NCI-H510A (cell line): ENCODE data around the gene VCAM1.

Source experiments
- DNase-seq: peaks from one replicate; lab custom pipeline; 2025; lab: John Stamatoyannopoulos, UW

The VCAM1 gene

DNA sequence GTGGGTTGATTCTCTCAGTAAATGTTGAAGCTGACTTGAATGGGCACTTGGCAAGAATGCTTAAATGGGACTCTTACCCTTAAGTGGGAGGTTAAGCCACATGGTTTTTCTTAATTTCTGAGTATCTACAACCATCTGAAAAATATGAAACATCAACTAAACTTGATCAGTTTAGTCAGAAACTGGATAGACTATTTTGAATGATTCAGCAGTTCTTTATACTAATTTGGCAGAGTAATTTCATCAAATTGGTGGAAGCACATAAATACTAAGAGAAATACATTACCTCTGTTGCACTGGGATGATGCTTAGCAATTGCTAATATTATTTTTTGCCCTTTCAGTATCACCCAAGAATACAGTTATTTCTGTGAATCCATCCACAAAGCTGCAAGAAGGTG is 4.7 kb downstream of the VCAM1 start:
- DNase-seq = no peak

DNA sequence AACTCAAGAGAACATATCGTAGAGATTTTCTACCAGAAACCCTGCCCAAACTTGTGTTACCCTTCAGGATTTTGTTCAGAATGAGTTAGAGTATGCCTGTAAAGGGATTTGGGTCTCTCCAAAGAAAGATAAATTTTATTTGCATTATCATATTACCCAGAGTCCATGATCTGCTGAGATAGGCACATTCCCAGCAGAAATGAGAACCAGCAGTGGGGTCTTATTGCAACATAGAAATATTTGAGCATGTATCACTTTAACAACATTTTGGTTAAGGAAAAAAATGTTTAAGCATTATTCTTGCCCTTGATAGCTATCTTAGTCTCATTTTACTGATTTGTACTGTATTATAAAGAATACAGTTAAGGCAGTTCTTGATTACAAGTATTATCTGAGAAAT is 10.6 kb downstream of the VCAM1 start:
- no peak for DNase-seq

DNA sequence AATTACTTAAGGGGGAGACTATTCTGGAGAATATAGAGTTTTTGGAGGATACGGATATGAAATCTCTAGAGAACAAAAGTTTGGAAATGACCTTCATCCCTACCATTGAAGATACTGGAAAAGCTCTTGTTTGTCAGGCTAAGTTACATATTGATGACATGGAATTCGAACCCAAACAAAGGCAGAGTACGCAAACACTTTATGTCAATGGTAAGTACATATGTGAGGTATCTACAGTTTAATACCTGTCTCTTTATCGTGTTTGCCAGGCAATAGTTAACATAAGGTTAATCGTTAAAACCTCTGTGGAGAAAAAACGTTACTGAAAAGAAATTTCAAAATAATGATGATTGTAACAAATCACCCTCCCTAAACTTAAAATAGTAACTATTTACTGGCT is 11.8 kb downstream of the VCAM1 start:
- no peak for DNase-seq

DNA sequence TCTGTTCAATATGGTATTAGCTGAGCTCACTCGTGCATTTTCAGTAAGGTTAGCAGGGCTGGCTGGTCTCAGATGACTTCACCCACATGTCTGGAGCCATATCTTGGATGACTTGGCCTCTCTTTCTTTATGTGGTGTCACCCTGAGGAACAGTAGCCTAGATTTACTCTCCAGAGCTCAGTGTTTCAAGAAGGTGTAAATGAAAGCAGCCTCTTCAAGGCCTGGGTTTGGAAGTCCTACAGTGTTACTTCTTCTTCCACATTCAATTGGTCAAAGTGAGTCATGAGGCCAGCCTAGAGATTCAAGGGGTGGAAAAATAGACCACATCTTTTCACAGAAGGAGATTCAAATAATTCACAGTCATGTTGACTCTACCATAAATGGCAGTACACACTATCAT is 12.2 kb downstream of the VCAM1 start:
- DNase-seq = no peak

DNA sequence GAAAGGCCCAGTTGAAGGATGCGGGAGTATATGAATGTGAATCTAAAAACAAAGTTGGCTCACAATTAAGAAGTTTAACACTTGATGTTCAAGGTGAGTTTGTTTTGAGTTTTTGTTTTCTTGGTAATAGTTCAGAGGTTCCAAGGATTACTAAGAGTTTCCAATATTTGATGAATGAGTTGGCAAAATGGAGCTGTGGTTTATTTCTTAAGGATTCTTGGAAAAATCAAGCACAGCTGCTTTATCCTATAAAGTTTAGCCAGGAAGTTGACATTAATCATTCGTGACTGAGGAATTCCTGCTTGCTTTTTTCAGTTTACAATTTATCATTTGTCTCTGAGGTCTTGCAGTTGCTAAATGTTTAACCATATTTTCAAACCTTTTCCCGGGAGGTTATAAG is 15.1 kb downstream of the VCAM1 start:
- no peak for DNase-seq

DNA sequence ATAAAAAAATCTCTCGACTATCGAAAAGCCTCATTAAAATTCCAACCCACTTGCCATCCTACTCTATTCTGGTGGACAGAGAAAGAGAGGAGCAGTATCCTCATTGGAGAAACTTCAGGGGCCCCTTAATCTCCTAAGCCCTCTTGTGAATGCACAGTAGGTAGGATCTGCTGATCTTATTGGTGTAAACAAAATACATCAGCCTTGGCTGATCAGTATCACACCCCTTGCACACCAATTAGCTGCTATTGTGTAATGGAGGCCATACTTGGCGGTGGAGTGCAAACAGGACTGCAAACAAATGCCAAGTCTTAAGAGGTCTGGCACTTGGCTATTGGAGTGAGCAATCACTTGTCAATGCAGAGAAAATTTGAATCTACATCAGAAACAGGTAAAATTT is 15.7 kb downstream of the VCAM1 start:
- DNase-seq = no peak

DNA sequence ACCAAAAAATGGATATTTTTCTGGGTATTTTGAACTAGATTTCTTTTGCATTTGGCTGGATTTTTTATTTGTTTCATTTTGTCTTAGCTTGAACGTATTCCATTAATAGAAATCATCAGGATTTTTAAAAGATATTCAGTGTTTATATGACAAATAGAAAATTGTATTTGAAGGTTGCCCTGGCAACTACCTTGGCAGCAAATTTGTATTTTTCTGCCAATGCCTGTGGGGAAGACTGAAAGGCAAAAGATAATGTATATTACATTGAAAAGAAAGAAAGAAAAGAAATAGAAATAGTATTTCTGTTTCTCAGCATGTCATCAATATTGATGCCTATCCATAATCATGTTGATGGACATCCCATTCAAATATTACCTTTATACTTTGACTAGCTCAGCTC is 16.8 kb downstream of the VCAM1 start:
- no peak for DNase-seq

DNA sequence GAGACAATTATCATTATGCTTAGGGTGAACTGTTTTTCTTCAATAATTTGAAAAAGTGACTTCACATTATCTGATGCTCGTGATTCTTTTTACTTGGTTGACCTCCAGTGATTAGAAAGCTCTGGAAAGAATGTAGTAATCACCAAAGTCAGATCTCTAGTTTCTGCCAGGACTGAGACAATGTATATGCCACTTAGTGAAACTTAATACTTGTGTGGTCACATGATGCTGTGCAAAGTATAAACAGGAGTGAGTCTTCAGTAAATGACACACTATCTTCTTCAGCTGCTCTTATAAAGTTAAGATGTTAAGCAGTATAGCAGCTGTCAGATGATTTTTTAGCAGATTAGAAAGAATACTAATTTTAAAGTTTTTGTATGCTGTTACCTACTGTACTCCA is 17.2 kb downstream of the VCAM1 start:
- no peak for DNase-seq

DNA sequence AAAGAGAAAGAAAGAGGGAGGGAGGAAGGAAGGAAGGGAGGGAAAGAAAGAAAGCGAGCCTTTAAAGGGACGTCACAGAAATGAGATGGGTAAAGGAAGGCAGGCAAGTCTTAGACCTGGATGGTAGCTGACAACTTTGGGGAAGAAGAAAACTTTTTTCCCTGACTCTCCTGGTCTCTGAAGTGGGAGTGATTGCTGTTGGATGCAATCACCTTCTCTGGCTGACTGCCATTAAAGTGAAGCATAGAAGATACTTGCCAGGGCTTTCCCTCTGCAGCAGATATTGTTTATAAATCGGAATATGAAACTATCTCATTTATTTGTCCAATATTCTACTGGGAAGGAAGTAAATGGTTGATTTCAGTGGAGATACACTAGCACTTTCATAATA is 27.0 kb downstream of the VCAM1 start:
- no peak for DNase-seq

DNA sequence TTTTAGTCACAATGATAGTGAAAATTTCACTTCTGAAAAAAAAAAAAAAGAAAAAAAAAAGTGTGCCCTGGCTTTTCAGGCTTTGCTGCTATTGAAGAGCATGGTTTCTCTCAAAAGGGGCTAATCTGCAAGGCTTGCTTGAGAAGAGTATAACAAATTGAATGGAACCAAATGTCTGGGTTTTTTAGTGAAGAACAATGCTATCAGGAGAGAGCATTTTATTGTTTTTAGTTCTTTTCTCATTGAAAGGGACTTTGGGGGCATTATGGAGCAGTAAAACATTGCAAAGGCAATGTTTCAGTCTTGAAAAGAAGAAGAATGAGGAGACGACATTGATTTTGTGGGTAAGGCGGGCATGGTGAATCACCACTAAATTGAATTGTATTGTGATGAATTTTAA is 28.2 kb downstream of the VCAM1 start:
- DNase-seq = no peak

DNA sequence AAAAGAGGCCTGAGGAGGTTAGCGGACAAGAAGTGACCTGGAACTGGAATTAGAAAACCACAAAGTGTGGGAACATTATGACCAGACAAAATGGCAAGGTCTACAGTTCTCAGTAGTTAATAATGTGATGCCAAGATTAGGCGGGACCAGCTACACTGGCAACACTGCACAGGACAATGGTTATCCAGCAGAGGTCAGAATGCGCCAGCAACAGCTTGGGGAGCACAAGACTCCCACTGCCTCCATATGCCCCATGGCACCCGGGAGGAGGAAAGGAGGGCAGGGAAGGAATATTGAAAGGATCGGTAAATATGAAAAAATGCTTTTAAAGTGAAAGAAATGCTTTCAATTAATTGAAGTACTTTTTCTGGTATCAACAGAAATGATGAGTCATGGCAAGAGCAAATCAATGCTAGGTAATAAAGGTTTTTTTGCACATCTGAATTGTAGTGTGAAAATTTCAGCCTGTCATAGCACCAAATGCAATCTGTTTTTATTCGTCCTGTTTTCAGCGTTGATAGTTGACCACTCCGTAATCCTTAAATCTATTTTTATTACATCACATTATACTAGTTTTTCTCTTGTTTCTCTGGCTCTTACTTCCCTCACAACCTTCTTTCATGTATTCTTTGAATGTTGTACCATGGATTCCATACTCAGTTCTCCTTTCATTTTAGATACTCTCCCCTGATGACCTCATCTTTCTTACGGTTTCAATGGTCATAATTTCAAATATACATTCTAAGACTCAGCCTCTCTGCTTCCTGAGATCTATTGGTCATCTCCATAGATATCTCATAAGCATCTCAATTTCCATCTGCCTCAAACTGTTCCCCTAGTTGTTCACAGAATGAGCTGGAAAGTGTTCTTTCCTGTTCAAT is 30.7 kb downstream of the VCAM1 start:
- no peak for DNase-seq

DNA sequence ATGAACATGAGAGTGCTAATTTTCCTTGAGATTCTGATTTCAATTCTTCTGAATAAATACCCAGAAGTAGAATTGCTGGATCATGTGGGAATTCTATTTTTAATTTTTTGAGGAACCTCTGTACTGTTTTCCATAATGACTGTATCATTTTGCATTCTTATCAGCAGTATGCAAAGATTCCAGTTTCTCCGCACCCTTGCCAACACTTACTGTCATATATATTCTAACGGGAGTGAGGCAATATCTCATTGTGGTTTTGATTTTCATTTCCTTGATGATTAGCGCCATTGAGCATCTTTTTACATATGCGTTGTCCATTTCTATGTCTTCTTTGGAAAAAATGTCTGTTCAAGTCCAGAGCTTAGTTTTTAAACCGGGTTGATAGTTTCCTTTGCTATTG is 33.2 kb downstream of the VCAM1 start:
- no peak for DNase-seq

DNA sequence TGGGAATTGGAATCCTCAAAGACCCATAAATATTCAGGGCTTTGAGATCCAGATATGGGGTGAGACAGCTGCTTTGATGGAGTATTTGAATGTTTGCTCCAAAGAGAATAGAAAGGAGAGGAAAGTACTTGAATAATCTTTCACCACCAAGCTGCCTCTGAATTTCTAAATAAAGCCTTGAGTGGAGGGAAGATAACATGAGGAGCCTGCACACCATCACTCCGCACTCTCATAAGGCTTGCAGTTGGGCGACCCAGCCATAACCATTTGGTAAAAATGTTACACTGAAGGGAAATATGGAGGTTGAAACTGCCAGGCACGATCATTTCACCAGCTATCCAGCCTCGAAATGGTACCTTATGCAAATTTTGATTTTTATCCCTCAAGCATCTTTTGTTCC is 38.4 kb downstream of the VCAM1 start:
- DNase-seq = no peak

DNA sequence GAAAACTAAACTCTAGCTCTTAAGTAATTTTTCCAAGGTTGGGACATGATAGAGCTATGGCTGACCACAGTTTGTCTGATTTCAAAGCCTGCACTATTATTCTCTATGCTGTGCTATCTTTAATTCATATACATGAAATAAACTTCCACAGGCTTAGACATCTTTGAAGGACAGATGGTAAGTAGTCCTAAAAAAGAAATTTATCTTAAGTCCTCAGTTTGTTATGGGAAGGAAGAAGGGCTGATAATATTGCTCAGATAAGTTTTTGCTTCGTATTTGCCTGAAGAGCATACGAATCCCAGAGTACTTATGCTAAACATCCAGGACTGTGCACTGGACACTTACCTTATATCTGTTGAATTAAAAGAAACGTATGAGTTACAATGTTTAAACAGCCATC is 39.6 kb downstream of the VCAM1 start:
- no peak for DNase-seq

DNA sequence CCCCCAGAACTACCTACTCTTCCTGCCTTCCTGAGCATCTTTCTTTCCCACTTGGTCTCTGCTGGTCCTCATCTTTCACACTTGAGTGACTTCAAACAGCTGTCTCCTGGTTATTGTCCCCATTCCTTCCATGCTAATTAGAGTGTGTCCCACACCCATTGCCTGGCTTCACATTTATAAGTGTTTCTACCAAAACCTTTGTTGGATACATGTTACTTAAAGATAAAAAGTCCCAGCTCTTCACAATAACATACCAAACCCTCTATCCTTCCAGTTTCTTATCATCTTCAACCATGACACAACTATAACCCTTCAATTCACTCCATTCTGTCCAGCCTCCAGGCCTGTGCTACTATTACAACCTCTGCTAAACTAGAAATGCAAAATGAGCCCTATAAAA is 41.0 kb downstream of the VCAM1 start:
- no peak for DNase-seq

DNA sequence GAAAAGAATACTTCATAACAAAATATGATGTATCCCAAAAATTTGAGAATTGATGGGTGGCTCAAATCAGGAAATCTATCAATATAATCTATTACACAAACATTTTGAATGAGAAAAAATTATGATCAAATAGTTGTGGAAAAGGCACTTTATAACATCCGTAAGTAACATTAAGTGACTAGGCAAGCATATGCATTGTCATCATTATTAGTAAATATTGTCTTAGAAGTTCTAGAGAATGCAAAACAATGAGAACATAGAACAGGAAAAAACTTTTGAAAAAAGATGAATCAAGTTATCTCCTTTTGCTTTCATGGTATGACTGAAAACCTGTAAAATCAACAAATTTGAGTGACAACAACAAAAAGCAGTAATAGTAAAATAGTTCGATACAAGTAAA is 42.9 kb downstream of the VCAM1 start:
- DNase-seq = no peak

DNA sequence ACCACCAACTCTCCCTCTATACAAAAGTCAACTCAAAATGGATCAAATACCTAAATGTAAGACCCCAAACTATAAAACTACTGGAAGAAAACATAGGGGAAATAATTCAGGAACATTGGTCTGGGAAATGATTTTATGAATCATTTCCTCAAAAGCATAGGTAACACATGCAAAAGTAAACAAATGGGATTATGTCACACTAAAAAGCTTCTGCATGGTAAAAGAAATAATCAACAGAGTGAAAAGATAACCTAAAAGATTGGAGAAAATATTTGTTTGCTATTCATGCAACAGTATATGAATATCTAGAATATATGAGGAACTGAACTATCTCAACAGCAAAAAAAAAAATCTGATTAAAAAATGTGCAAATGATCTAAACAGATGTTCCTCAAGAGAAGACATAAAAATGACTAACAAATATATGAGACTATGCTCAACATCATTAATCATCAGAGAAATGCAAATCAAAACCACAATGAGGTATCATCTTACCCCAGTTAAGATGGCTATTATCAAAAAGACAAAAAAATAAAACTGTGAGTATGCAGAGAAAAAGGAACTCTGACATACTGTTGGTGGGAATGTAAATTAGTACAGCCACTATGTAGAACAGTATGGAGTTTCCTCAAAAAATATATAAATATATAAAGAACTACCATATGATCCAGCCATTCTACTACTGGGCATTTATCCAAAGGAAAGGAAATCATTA is 47.8 kb downstream of the VCAM1 start:
- no peak for DNase-seq

DNA sequence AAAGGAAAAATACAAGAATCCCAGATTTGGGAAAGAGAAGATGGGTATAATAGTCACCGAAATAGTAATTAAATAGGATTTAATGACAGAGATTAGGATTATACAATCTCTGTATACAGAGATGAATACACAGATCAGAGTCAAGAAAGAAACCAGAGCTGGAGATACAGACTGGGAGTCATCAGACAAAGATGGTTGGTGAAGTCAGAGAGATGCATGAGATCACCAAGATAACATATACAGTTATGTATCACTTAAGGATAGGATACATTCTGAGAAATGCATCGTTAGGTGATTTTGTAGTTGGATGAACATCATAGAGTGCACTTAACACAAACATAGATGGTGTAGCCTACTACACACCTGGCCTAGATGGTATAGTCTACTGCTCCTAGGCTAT is 49.8 kb downstream of the VCAM1 start:
- no peak for DNase-seq

DNA sequence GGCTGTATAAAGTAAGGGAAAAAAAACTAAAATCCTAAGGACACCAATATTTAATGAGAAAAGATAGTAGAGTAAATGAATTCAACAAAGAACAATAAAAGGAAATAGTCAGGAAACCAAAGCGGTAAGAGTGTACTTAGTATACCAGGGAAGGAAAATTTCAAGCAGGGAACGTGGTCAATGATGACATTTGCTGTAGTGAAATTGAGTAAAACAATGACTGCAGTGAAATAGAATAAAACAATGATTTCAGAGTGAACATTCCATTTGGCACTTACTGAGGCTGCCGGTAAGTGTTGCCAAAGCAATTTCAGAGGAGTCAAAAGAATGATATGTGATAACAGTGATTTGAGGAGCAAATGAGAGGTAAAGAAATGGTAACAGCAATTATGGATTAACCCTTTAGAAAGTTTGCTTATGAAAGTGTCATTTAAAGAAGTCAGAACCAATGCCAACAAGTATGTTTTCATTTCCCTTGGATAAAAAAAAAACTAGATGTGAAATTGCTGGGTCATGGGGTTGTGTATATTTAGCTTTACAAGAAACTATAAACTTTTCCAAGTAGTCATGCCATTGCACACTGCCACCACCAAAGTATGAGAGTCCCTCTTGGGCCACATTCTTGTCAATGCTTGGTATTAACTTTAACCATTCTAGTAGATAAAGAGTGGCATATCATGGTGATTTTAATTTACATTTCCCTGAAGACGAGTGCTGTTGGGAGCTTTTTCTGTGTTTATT is 50.5 kb downstream of the VCAM1 start:
- DNase-seq = no peak

DNA sequence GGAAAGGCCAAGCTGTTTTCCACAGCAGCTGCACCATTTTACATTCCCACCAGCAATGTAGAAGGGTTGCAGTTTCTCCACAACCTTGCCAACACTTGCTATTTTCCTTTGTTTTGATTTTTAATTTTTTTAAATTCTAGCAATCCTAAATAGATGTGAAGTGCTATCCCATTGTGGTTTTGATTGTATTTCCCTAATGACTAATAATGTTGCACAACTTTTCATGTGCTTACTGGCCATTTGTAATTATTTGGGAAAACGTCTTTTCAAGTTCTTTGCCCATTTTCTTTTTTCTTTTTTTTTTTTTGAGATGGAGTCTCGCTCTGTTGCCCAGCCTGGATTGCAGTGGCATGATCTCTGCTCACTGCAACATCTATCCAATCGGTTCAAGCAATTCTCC is 53.9 kb downstream of the VCAM1 start:
- DNase-seq = no peak

DNA sequence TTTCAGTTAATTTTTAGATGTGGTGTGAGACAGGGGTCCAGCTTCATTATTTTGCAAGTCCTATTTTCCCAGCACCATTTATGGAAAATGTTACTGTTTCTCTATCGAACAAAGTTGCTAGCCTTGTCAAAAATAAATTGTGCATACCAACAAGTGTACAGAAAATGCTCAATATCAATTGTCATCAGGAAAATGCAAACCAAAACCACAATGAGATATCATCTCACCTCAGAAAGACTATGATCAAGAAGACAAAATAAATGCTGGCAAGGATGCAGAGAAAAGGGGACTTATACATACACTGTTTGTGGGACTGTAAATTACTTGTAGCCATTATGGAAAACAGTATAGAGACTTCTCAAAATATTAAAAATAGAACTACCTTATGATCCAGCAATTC is 54.8 kb downstream of the VCAM1 start:
- no peak for DNase-seq

DNA sequence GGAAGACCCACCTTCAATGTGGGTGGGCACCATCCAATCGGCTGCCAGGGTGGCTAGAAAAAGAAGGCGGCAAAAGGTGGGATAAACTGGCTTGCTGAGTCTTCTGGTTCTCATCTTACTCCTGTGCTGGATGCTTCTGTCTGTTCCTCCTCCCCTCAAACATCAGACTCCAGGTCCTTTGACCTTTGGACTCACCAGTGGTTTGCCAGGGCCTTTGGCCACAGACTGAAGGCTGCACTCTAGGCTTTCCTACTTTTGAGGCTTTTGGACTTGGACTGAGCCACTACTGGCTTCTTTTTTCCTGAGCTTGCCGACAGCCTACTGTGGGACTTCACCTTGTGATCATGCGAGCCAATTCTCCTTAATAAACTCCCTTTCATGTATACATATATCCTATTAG is 55.9 kb downstream of the VCAM1 start:
- DNase-seq = no peak

DNA sequence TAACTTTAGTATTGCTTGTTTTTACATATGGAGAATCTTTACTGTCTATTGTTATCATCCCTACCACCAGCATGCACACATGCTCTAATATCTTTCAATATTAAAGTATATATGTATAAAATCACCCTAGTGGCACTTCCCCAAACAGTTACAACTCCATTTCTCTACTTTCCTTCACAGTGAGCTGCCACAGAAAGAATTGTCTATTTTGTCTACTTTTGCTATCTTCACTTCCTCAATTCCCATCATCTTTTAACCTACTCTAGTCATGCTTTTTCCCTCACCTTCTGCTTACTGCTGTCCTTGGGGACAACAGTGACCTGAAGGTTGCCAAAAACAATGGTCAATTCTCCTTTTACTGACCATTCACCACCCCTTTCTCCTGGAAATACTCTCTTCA is 59.2 kb downstream of the VCAM1 start:
- DNase-seq = no peak
